Measurements from ENCODE around the gene ADAMTSL4. TPM values are rescaled to one million over a fixed set of nuclear protein-coding genes. Genes with fewer than 3 reads are reported as not detected.
"Not testable (repeated sequence)": the region's sequence is repeated elsewhere in the genome, so short reads cannot be mapped to it uniquely, and the experiment has no call there.

Gene ADAMTSL4
- total RNA-seq, 1 donor from 2014 or later, result 46.3 TPM

- intact Hi-C loops (cut with micrococcal nuclease), result loop anchor here (5.0 kb wide), 1 partner anchor 44 kb away; no protein-coding TSS in a partner anchor
- peaks cover 55% of the 10 kb centered on the region for H3K36me3 ChIP-seq
Measured at GRCh38 chr1:150578272-150579109, 29.3 kb downstream of the ADAMTSL4 start.

GRCh38 chr1:150579110-150579944 lies 30.1 kb downstream of the ADAMTSL4 start, which contains the start of gene MCL1:
Gene MCL1, minus strand, starts transcription at chr1:150579610. Its CDS starts 80 bp downstream, at chr1:150579530.
- intact Hi-C loops (cut with micrococcal nuclease), result loop anchor here (5.0 kb wide), 1 partner anchor 43 kb away; no protein-coding TSS in a partner anchor
- H3K4me3 ChIP-seq, result peak within 1 kb of the TSS; percentile 81
- peaks cover 55% of the 10 kb centered on the region for H3K4me1 ChIP-seq
- H3K27me3 ChIP-seq (ENCODE audit: low read depth), result no peaks in the 10 kb centered on the region
- peak; percentile 95 for DNase-seq
- TF ChIP-seq CTCF (IDR thresholded peaks at IDR 0.05; ENCODE audit: borderline replicate concordance), result no peak
- H3K27ac ChIP-seq (replicated peaks), result peak within 1 kb of the TSS; percentile 96
- H3K36me3 ChIP-seq, result peaks cover 46% of the 10 kb centered on the region
- H3K9me3 ChIP-seq (replicated peaks), result no peaks in the 10 kb centered on the region

More at GRCh38 chr1:150578272-150579109, 29.3 kb downstream of the ADAMTSL4 start:
- peak overlapping the region; percentile 81 for H3K4me3 ChIP-seq
- peaks cover 64% of the 10 kb centered on the region for H3K4me1 ChIP-seq
- no peaks in the 10 kb centered on the region for H3K27me3 ChIP-seq (ENCODE audit: low read depth)
- peak overlapping the region; percentile 96 for H3K27ac ChIP-seq (replicated peaks)
- no peaks in the 10 kb centered on the region for H3K9me3 ChIP-seq (replicated peaks)
- DNase-seq, result peak; percentile 49
- TF ChIP-seq CTCF (IDR thresholded peaks at IDR 0.05; ENCODE audit: borderline replicate concordance), result no peak

GRCh38 chr1:150579945-150580642 lies 30.9 kb downstream of the ADAMTSL4 start:
- Histone ChIP-seq H3K36me3 (peaks cover 38% of the 10 kb centered on the region), H3K4me3 (peak overlapping the region; percentile 81), H3K9me3 (replicated peaks) (no peaks in the 10 kb centered on the region), H3K27ac (replicated peaks) (peak overlapping the region; percentile 96), H3K27me3 (ENCODE audit: low read depth) (no peaks in the 10 kb centered on the region), H3K4me1 (peaks cover 48% of the 10 kb centered on the region)
- DNase-seq, result no peak
- no peak for TF ChIP-seq CTCF (IDR thresholded peaks at IDR 0.05; ENCODE audit: borderline replicate concordance)
- intact Hi-C loops (cut with micrococcal nuclease), result loop anchor here (5.0 kb wide), 1 partner anchor 42 kb away; no protein-coding TSS in a partner anchor

DNA sequence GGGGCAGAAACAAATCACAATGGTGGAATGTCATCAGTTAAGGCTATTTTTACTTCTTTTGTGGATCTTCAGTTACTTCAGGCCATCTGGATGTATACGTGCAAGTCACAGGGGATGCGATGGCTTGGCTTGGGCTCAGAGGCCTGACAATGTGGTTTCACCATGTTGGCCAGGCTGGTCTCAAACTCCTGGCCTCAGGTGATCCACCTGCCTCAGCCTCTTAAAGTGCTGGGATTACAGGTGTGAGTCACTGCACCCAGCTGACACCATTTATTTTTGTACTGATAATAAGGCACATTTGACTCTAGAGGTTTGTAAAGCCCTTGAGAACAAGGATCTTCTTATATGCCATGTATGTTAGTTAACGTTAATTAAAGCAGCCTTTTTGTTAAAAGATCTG lies 31.8 kb downstream of the ADAMTSL4 start:
- DNase-seq; intact Hi-C loops (cut with micrococcal nuclease); H3K9me3 ChIP-seq (replicated peaks); H3K4me3 ChIP-seq; H3K27me3 ChIP-seq (ENCODE audit: low read depth); H3K27ac ChIP-seq (replicated peaks): not testable (repeated sequence)
- peaks cover 39% of the 10 kb centered on the region for H3K4me1 ChIP-seq
- H3K36me3 ChIP-seq, result peaks cover 30% of the 10 kb centered on the region

- Histone ChIP-seq H3K36me3 (peaks cover 25% of the 10 kb centered on the region), H3K4me1 (peaks cover 34% of the 10 kb centered on the region)
- intact Hi-C loops (cut with micrococcal nuclease); H3K27ac ChIP-seq (replicated peaks); DNase-seq; H3K9me3 ChIP-seq (replicated peaks); H3K4me3 ChIP-seq; H3K27me3 ChIP-seq (ENCODE audit: low read depth): not testable (repeated sequence)
Measured at GRCh38 chr1:150581437-150581836, 32.2 kb downstream of the ADAMTSL4 start.

- H3K4me3 ChIP-seq; H3K9me3 ChIP-seq (replicated peaks); DNase-seq; H3K27ac ChIP-seq (replicated peaks); H3K27me3 ChIP-seq (ENCODE audit: low read depth); intact Hi-C loops (cut with micrococcal nuclease): not testable (repeated sequence)
- peaks cover 29% of the 10 kb centered on the region for H3K4me1 ChIP-seq
- peaks cover 20% of the 10 kb centered on the region for H3K36me3 ChIP-seq
Measured at GRCh38 chr1:150581962-150582361, 32.8 kb downstream of the ADAMTSL4 start.

Measured in left ventricle myocardium inferior (tissue), 1 donor.